NCI-H2029 treated with DMSO at 0.1 percent for 48 hours (cell line): ENCODE measurements around the gene THOC3.
"Not testable (repeated sequence)": the region's sequence is repeated elsewhere in the genome, so short reads cannot be mapped to it uniquely, and the experiment has no call there.

Experiments
- DNase-seq: peaks from one replicate; lab custom pipeline; 2025; lab: John Stamatoyannopoulos, UW

Gene THOC3

GRCh38 chr5:175940632-175941031 lies 27.5 kb downstream of the THOC3 start:
- DNase-seq, result not testable (repeated sequence)

- DNase-seq, result not testable (repeated sequence)
These were observed 29.6 kb downstream of the THOC3 start for GRCh38 chr5:175938489-175938888.

DNA sequence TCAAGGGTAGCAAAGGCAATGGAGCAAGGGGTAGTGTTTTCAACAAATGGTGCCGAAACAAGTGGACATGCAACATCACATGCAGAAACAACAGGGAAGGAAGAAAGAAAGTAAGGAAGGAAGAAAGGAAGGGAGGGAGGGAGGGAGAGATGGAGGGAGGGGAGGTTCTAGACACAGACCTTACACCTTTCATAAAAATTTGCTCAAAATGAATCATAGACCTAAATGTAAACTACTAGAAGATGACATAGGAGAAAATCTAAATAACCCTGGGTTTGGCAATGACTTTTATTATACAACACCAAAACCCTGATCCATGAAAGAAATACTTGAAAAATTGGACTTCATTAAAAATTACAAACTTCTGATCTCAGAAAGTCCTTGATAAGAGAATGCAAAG lies 39.4 kb downstream of the THOC3 start:
- DNase-seq, result not testable (repeated sequence)

DNA sequence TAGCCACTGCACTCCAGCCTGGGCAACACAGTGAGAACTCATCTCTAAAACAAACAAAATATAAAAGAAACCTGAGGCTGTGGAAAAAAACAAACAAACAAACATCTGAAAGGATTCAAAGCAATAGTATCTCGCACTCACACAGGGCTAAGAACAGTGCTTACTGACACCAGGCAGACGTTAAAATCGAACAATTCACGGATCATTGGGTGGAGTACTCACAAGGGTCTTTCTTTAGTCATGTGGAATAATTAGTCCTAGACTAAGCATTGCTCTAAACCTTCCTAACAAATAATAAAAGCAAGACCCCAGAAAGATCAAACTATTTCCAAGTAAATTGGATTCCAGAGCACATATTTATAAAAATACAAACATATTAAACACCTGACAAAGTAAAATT lies 43.0 kb downstream of the THOC3 start:
- not testable (repeated sequence) for DNase-seq

DNA sequence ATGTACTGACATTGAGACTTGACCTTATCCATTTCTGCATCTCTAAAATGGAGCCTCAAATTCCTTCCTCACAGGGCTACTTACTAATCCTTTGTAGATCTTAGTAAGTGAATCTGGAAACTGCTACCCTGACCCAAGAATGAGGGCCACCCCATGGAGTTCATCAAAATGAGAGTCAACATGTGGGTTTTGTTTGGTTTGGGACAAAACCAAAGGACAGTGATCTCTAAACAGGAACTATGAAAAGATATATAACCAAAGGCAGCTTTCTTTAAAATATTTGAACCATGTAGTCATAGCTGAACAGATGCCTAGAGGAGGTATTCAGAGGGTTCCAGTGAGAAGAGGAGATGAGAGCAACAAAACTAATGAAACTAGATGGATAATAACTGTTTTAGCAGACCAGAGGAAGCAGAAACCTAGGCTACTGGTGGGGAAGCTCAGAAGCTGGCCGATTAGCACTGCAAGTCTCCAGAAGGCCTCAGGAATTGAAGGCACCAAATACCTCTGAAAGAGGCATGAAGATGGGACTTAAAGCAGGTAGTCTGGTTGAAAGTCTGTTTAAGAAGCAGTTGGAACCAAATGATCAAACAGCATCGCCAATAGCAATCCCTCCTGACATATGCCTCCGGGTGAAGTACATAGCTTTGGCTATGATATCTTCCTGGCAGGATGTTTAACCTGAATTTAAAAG lies 45.8 kb downstream of the THOC3 start:
- no peak for DNase-seq

- no peak for DNase-seq
These were observed 46.9 kb downstream of the THOC3 start for GRCh38 chr5:175921061-175921730.

GRCh38 chr5:175920231-175920811 lies 47.8 kb downstream of the THOC3 start:
- DNase-seq, result no peak

DNA sequence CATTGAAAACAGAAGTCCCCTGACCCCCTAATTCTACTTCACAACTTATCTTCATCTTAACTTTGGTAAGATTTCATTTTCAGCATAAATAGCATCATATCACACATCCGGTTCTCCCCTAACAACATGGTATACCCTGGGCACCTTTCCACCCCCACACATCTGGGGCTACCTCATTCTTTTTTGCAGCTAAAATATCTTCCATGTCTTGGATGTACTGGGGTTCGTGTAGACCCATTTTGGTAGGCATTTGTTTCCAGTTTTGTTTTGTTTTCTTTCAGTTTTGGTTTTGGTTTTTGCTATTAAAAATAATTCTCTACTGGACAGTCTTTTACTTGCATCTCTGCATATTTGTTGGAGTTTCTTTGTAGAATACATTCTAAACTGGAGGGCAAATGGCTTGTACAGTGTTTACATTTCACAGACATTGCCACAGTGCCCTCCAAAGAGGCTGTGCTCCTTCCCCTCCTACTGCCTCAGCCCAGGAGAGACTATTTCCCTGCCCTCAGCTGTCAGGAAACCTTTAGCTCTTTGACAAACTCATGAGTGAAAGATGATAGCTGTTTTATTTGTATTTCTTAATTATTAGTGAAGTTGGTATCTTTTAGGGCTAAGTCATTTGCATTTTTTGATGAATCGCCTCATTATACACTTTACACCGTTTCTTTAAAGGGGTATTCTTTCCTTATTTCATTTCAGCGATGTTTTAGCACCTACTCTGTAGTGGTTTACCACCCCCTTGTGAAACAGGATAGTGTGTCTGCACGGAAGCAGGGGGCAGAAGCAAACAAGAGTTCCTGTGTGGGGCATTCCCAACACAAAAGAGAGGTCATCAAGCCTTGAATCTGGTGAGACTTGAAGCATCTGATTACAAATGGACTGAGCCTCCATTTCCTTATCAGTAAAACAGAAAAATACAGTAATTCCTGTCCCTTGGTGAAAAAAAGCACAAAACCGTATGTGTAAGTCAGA lies 52.8 kb downstream of the THOC3 start:
- not testable (repeated sequence) for DNase-seq

DNA sequence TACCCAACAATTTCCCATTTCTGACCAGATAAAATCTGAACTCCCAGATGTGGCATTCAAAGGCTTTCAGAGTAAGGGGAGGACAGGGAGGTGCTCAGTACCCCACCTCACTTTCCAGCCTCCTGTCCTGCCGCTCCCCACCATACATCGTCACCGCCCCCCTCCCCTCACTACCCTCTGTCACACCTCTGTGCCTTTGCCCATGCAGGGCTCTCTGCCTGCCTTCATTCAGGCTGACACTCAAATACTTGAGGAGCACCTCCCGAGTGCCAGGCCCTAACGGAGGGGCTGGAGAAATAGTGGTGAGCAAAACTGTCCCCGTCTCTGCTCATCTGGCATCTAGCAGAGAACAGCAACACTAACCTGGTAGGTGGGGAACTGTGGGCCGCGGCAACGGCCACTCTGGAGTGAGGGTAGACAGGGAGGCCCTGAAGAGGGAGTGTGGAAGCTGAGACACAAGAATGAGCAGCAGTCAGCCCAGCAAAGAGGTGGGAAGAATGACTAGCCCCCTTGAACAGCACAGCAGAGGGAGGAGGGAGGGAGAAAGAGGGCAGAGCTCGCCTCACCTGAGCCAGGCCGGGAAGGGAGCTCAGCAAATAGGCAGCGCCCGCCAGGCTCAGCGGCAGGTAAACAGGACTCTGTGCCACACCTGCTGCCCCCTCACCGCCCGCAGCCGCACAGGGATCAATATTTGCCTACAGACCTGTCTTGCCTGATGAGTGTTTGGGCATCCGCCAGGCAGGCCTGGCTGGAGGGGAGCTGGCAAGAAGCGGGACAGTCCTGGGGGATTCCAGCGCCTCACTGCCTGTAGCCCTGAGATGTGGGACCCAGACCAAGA lies 54.1 kb downstream of the THOC3 start:
- DNase-seq, result not testable (repeated sequence)

DNA sequence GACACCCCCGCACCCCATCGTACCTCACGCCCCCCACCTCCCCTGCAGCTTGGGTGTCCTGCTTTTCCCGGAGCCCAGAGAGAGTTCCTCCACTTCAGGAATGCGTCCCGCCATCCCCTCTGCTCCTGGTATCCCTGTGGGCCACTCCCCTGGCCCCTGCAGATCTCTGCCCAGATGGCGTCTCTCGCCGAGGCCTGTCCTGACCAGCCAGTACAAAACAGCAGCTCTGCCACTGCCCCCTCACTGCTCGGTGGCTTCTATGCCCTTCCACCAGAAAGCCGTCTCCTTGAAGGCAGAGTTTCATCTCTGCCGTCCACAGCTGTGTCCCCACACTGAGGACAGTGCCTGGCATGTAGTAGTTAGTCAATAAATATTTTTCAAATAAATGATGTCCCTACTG lies 58.0 kb downstream of the THOC3 start:
- DNase-seq, result not testable (repeated sequence)
